Endodermal cell (in vitro differentiated cells): ENCODE results near the gene TPX2. TPM values are rescaled to one million over a fixed set of nuclear protein-coding genes. Genes with fewer than 3 reads are reported as not detected.
A peak's percentile ranks its signal among the peaks of the same experiment; 100 is the strongest.

ENCODE experiments used
- DNase-seq: peaks from one replicate; pipeline ENCODE4 v3.0.0-alpha.2; 2017
- H3K27ac ChIP-seq: 2 replicates; pipeline ENCODE4 v1.5.1; 2013; ENCODE audit warnings: mild to moderate bottlenecking, low read depth, low read length, moderate library complexity
- H3K27me3 ChIP-seq: 2 replicates; pipeline ENCODE4 v1.6.1; 2013; ENCODE audit warnings: mild to moderate bottlenecking, low read length, moderate library complexity; ENCODE audit not compliant: insufficient read depth, control insufficient read depth, poor library complexity, severe bottlenecking
- H3K36me3 ChIP-seq: 2 replicates; pipeline ENCODE4 v1.7.0; 2013; ENCODE audit warnings: mild to moderate bottlenecking, low read length, moderate library complexity; ENCODE audit not compliant: control insufficient read depth, insufficient read depth
- H3K4me1 ChIP-seq: one replicate; pipeline ENCODE4 v1.7.0; 2013; ENCODE audit warnings: low read length; ENCODE audit not compliant: control insufficient read depth, insufficient read depth
- H3K4me3 ChIP-seq: 2 replicates; pipeline ENCODE4 v1.5.1; 2013; ENCODE audit warnings: mild to moderate bottlenecking, low read length, moderate library complexity
- H3K9ac ChIP-seq: 2 replicates; pipeline ENCODE4 v1.6.1; 2013; ENCODE audit warnings: mild to moderate bottlenecking, low read length, moderate library complexity; ENCODE audit not compliant: poor library complexity, severe bottlenecking; ENCODE audit errors: extremely low read depth
- H3K9me3 ChIP-seq: 2 replicates; pipeline ENCODE4 v1.6.1; 2013; ENCODE audit warnings: mild to moderate bottlenecking, low read length, moderate library complexity; ENCODE audit not compliant: control insufficient read depth
- H3K27ac Mint-ChIP-seq: 2 replicates; pipeline ENCODE4 v1.8.0; 2020; ENCODE audit warnings: mixed read lengths
- H3K27me3 Mint-ChIP-seq: 2 replicates; pipeline ENCODE4 v1.8.0; 2021; ENCODE audit warnings: mild to moderate bottlenecking, mixed read lengths; ENCODE audit not compliant: insufficient read depth
- H3K36me3 Mint-ChIP-seq: 2 replicates; pipeline ENCODE4 v1.8.0; 2020; ENCODE audit warnings: low read depth, mixed read lengths
- H3K4me1 Mint-ChIP-seq: 2 replicates; pipeline ENCODE4 v1.8.0; 2020; ENCODE audit warnings: mixed read lengths
- H3K4me3 Mint-ChIP-seq: 2 replicates; pipeline ENCODE4 v1.8.0; 2020; ENCODE audit warnings: mild to moderate bottlenecking, moderate library complexity, mixed read lengths
- H3K9me3 Mint-ChIP-seq: 2 replicates; pipeline ENCODE4 v1.8.0; 2020; ENCODE audit warnings: mild to moderate bottlenecking, mixed read lengths
- CTCF ChIP-seq: fragments of 200-600 bp; sonication (generic); conservative IDR thresholded peaks from 2 replicates; pipeline ENCODE4 v1.5.0; 2021; ENCODE audit warnings: antibody characterized with exemption, mild to moderate bottlenecking
- WGBS, 2 experiments: methylation state at CpG; one replicate each; pipeline versions ENCODE4 v1.1.5 to v1.1.7; 2013; ENCODE audit warnings: missing lambda C conversion rate in 2 of 2, mixed read lengths in 1 of 2; ENCODE audit not compliant: insufficient coverage in 1 of 2, insufficient read length in 1 of 2; 5-methylcytosine and 5-hydroxymethylcytosine counted together
- total RNA-seq, 2 donors: library from RNA; stranded (reverse); fragmentation: NEBNext Ultra II Directional in 1 of 2; extraction: Animal tissue kit (Norgen Biotek cat#: 25700) in 1 of 2; gene quantifications; 2 replicates in 1 of 2; 3 replicates in 1 of 2; pipeline ENCODE4 v1.2.1, GENCODE V29; 2021

Gene TPX2
- total RNA-seq, 2 donors from 2014 or later = 108 to 118 TPM

GRCh38 chr20:31833931-31834521, 94.9 kb downstream of the TPX2 start:
- H3K27me3 ChIP-seq = no peaks in the 10 kb centered on the region
- H3K9me3 ChIP-seq = no peaks in the 10 kb centered on the region
- WGBS, 2 experiments = 90 to 93% methylated on average over 15 to 20 of the region's 20 CpGs
- Mint-ChIP-seq H3K27ac (no peak overlapping the region), H3K36me3 (no peaks in the 10 kb centered on the region), H3K27me3 (no peaks in the 10 kb centered on the region), H3K4me1 (peaks cover 9% of the 10 kb centered on the region), H3K4me3 (no peak overlapping the region), H3K9me3 (no peaks in the 10 kb centered on the region)
- H3K36me3 ChIP-seq = no peaks in the 10 kb centered on the region
- H3K4me1 ChIP-seq = peaks cover 3% of the 10 kb centered on the region
- H3K4me3 ChIP-seq = no peak overlapping the region
- no peak overlapping the region for H3K9ac ChIP-seq
- DNase-seq = no peak
- no peak for TF ChIP-seq CTCF
- H3K27ac ChIP-seq = peak overlapping the region; percentile 77

- no peak overlapping the region for H3K4me3 ChIP-seq
- no peaks in the 10 kb centered on the region for H3K36me3 ChIP-seq
- Mint-ChIP-seq H3K36me3 (no peaks in the 10 kb centered on the region), H3K27me3 (no peaks in the 10 kb centered on the region), H3K27ac (no peak overlapping the region), H3K4me3 (no peak overlapping the region), H3K9me3 (no peaks in the 10 kb centered on the region), H3K4me1 (peaks cover 6% of the 10 kb centered on the region)
- no peak overlapping the region for H3K27ac ChIP-seq
- WGBS, 2 experiments = 88 to 91% methylated on average over 7 to 9 of the region's 9 CpGs
- H3K9ac ChIP-seq = no peak overlapping the region
- no peak for DNase-seq
- TF ChIP-seq CTCF = no peak
- no peaks in the 10 kb centered on the region for H3K4me1 ChIP-seq
- no peaks in the 10 kb centered on the region for H3K27me3 ChIP-seq
- H3K9me3 ChIP-seq = no peaks in the 10 kb centered on the region
These were observed 96.5 kb downstream of the TPX2 start for GRCh38 chr20:31835554-31835953.

GRCh38 chr20:31835977-31836852, 97.1 kb downstream of the TPX2 start:
- H3K27ac ChIP-seq = peak overlapping the region; percentile 38
- WGBS, 2 experiments = 82 to 100% methylated on average over 2 to 14 of the region's 14 CpGs

More at GRCh38 chr20:31835977-31836852, 97.1 kb downstream of the TPX2 start:
- H3K27me3 ChIP-seq = no peaks in the 10 kb centered on the region
- no peak overlapping the region for H3K27ac Mint-ChIP-seq
- no peaks in the 10 kb centered on the region for H3K27me3 Mint-ChIP-seq
- no peaks in the 10 kb centered on the region for H3K9me3 ChIP-seq
- no peak for TF ChIP-seq CTCF
- H3K4me1 Mint-ChIP-seq = peaks cover 11% of the 10 kb centered on the region
- no peaks in the 10 kb centered on the region for H3K36me3 Mint-ChIP-seq
- H3K9me3 Mint-ChIP-seq = no peaks in the 10 kb centered on the region
- H3K4me1 ChIP-seq = peaks cover 4% of the 10 kb centered on the region
- H3K4me3 ChIP-seq = no peak overlapping the region
- H3K9ac ChIP-seq = no peak overlapping the region
- H3K4me3 Mint-ChIP-seq = no peak overlapping the region
- no peak for DNase-seq
- H3K36me3 ChIP-seq = no peaks in the 10 kb centered on the region
